Heart left ventricle (tissue), 13 donors: ENCODE data around the gene MANSC1.

Source experiments
- POLR2A ChIP-seq, 2 donors: fragments of 450-650 bp; IDR thresholded peaks; one replicate each; pipeline ENCODE4 v1.6.1; 2017; ENCODE audit warnings: antibody characterized with exemption in 2 of 2, mild to moderate bottlenecking in 2 of 2, moderate library complexity in 2 of 2
- TF ChIP-seq, protein P1 (sequence below), 12 donors: fragments of 200-600 bp; sonication (generic) in 4 of 12; IDR thresholded peaks; one replicate each; pipeline versions ENCODE4 v1.5.0 to v1.8.0; 2018 to 2022; ENCODE audit warnings: antibody characterized with exemption in 12 of 12, mild to moderate bottlenecking in 5 of 12
- donor health status: ischemic (EF 13 %, LVEDD 7.1; RV severe dilation, severe dysfunction).
- donor health status: DM: no; HTN: yes; CAD: no.
- donor health status: DM: no; HTN: no; CAD: no.
- donor health status: ischemic (EF 25% LVEDD 6.9; RV normal size, moderate dysfunction).
- donor health status: ischemic (EF 25% LVEDD 5.7; RV mildly dilated, moderate dysfunction).
- donor health status: ischemic (EF 35%, LVEDD 5.7; RV mildly dilated, moderate dysfunction).
- donor health status: nonischemic (EF 11% LVEDD 7.7; RV severe dilation, severe dysfunction).
- donor health status: DM: yes; HTN: yes; CAD: no.
- donor health status: PGD.
- donor health status: ischemic (EF 29% LVEDD 5.4; RV normal size, mild dysfunction).
- donor health status: nonischemic (EF 23%, LVEDD 6.1; RV moderate dilation, normal function).

DNA sequence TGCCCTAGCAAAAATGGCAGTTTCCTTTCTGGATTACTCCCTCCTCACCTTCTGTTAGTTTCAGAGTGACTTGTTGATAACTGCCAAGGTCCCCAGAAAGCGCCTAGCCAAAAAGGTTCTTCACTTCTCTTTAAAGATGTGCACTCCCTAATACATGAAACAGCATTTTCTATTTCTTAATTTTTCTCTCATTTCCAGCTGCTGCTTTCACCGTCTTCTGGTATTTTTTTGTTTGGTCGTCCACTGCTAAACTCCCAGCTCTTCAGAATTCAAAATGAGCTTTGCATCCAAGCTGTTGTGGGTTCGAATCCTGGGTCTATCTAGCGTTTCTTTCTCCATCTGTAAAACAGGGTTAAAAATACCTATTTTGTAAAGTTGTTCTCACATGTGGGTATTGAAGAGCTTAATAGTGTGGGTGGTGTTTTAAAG, 6.4 kb upstream of the MANSC1 start:
- TF ChIP-seq, protein P1, sequence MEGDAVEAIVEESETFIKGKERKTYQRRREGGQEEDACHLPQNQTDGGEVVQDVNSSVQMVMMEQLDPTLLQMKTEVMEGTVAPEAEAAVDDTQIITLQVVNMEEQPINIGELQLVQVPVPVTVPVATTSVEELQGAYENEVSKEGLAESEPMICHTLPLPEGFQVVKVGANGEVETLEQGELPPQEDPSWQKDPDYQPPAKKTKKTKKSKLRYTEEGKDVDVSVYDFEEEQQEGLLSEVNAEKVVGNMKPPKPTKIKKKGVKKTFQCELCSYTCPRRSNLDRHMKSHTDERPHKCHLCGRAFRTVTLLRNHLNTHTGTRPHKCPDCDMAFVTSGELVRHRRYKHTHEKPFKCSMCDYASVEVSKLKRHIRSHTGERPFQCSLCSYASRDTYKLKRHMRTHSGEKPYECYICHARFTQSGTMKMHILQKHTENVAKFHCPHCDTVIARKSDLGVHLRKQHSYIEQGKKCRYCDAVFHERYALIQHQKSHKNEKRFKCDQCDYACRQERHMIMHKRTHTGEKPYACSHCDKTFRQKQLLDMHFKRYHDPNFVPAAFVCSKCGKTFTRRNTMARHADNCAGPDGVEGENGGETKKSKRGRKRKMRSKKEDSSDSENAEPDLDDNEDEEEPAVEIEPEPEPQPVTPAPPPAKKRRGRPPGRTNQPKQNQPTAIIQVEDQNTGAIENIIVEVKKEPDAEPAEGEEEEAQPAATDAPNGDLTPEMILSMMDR (IDR thresholded peaks at IDR 0.05): no peak
- no peak for TF ChIP-seq POLR2A (IDR thresholded peaks at IDR 0.05)
